ENCODE data around the gene TNC.

TNC gene

DNA sequence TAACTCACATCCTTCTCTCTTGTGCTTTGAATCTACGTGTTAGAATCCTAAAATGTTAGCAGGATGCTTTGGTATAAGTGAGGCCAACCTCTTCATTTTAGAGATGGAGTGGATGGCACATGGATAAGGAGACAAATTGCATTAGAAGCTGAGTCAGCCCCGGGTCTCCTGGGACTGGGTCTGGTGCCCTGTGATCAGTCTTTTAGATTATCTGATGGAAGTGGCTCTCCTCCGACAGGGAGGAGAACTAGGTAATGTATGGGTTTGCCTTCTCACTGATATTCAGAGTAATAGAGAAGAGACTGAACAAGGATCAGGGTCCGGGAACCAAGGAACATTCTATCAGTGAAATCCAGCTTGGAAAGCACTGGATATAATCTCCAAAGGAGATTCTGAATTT lies 112.6 kb downstream of the TNC start:
- DNase-seq: no peak

DNA sequence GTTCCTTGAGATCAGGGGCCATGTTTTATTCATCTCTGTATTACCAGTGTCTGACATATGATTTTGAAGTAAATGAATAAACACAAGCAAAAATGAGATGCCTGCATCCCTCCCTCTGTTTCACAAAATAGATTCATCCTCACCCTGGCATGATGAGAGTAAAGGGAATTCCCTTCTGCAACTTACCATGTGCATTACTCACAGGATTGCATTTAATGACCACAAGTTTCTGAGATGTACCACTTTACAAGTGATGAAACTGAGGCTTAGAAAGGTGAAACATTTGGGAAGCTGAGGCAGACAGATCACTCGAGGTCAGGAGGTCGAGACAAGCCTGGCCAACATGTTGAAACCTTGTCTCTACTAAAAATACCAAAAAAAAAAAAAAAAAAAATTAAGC lies 113.4 kb downstream of the TNC start:
- DNase-seq: no peak

DNA sequence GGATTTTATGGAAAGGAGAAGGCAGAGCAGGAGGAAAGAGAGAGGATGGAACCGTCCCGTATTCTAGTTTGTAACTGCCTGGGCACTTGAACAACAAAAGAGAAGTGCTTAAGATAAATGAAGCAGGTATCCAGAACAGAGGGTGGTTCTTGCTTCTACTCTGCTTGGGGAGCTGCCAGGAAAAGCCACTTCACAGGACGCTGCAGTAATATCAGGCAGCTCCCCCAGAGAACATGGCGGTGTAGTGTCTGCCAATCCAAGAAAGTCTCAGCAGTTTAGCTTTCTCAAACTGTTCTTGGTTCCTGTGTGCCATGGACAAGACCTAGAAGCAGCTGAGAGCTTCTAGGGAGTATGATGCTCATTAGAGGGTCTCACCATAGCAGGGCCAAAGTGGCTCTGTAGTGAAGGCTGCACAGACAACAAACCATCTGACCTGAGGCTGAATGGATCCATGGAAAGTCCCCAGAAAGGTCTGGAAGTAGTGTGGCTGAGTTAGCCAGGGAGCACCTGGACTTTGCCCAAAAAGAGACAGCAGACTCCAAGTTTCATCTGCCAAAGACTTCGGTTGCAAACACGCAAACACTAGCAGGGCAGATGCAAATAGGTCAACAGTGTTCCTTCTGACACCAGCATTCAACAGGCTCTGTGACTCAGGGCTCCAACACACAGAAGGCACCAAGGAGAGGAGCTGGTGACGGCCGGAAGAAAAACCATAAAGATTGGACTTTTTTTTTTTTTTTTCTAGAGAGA lies 115.4 kb downstream of the TNC start:
- no peak for DNase-seq

DNA sequence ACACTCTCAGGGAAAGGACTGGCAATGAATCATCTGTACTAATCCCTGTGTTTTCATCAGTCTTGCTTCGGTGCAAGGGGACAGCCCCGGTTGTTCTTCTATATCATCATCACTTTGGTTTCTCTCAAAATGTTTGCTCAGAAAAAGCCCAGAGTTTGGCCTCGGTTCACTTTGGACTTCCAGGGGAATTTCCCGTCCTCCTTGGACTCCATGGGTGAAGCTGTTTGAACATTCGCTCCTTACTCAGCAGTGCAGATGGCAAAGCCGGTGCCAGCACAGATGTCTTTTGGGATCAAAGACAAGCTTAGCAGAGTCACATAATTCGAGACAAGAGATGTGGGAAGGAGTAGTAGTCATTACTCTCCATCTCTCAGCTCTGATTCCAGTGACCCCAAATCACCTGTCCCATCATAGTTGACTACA lies 117.7 kb downstream of the TNC start:
- no peak for DNase-seq

DNA sequence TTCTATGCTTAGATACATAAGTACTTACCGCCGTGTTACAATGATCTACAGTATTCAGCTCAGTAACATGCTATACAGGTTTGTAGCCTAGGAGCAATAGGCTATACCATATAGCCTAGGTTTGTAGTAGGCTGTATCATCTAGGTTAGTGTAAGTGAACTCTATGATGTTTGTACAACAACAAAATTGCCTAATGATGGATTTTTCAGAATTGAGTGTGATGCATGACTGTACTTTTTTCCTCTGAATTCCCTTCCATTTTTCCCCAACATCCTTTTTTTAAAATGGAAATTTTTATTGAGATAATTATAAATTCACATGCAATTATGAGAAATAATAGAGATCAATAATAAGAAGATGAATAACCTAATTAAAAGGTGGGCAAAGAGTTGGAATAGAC lies 119.6 kb downstream of the TNC start:
- DNase-seq: no peak

DNA sequence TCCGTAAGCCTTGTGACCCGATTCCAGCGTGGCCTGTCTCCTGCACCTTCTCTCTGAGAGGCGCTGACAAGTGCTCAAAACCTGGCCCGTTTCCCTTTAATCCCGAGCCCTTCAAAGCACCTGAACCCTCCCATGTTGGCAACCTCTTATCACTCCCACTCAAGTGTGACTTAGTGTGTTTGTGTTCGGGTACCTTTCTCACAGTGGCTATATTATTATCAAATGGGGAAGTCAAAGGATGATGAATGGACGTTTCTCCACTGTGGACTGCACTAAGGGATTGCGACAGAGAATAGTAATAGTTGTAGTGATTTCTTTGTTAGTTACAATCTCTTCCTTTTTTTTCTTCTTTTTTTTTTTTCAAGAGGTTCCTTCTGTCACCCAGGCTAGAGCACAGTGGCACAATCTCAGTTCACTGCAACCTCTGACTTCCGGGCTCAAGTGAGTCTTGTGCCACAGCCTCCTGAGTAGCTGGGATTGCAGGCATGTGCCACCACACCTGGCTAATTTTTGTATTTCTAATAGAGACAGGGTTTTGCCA lies 122.2 kb downstream of the TNC start:
- peak; percentile 43 for DNase-seq

DNA sequence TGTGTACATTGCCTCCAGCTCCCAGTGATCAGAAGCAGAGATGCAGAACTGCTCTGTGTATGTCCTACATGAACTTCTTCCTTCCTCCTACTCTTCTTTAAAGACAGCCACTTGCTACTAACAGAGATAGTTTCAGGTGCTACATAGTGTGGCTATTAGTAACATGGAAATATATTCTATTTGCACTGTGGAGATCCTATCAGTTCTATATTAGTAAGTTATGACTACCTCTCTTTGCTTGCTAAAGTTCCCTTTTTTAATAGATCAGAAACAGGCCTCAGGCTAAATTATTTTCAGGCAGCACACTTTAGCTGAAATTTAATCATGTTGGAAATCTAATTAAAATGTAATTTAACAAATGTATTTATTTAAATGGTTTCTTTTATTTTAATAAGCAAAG lies 123.2 kb downstream of the TNC start:
- no peak for DNase-seq

DNA sequence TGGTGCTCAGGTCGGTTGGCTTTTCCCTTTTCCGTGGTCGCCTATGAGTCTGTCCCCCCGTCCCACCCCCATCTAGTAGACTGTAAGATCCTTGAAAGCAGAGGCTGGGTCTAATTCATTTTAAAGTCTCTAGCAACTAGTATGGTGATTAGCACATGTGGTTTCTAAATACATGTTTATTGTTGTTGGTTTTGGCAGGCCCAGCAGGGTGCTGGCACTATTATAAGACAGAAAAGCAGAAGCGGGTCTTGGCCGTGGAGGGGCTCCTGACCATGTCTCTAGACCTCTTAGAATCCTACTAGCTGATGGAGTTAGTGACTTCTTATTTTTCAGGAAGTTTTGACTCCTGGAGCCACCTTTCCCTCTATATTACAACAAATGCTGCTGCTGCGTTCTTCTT lies 126.1 kb downstream of the TNC start:
- DNase-seq: no peak

DNA sequence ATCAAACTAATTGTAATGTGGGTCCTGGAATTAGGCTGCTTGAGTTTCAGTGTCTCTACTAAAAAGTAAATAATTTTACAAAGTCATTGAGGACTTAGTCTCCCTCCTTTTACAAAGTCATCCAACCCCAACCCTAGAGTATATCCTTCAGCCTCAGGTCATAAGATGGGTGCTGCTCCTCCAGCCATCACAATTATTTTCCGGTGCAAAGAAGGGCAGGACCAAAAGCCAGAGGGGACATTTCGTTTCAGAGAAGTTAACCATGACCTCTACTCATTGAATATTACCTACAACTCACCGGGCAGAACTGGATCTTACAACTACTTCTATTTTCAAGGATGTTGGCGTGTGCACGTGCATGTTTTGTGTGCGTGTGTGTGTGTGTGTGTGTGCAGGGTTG lies 127.1 kb downstream of the TNC start:
- DNase-seq: no peak

DNA sequence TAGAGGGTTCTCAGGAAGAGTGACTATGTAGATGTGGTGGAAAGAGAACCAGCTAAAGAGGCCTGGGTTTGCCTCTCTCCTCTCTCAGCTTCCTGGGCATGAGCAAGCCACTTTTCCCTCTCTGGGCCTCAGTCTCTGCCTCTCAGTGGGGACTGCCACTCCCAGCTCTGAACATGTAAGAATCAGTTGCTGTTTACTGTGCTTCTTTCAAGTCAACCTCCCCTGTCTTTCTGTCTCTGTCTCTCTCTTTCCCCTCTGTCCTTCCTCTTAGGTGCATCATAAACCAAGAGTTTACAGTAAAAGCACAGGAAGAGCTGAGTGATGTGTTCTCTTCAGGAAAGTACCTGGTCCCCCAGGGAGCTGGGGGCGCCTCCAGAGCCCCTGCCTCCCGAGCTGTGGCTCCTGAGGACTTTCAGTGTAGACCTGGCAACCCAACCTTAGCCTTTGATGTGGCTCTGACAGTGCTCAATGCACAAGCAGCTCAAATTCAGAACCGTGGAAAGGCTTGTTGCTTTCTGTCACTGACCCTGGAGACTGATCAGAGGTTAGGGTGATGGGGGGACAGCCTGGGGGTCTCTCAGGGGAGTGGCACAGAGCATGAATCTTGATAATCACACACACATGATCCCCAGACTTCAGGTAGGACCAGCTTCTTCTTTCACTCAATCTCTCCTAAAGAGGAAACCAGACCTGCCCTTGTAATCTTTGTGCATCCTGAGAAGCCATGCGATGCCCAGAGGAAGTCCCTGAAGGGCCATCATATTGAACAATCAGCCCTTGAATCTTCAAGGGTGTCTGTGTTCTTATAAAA lies 128.2 kb downstream of the TNC start:
- no peak for DNase-seq

DNA sequence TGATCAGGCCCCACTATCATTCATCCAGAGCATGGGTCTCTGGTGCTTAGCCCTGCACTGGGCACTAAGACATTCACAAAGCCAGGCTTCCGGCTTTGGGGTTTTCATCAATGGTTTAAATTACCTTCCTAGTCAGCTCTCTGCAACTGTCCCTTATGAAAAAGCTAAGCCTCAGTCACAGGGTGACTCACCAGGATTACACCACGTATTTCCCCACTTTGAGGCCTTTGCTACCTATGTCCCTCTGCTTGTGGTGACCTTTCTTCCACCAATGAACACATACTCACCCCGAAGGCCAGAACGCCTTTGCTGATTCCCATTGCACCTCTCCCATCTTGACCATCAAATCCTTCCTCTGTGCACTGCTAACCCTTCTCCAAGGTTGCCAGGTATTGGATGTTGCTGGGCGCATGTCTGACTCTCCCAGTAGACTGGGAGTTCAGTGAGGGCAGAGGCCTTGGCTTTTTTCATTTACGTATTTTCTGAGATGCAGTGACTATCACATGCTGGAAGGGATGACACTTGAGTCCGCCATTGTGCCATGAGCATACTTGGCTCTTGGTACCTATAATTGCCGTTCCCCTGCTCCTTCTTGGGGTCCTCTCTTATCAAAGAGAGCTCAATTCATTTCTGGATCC lies 128.9 kb downstream of the TNC start:
- no peak for DNase-seq

DNA sequence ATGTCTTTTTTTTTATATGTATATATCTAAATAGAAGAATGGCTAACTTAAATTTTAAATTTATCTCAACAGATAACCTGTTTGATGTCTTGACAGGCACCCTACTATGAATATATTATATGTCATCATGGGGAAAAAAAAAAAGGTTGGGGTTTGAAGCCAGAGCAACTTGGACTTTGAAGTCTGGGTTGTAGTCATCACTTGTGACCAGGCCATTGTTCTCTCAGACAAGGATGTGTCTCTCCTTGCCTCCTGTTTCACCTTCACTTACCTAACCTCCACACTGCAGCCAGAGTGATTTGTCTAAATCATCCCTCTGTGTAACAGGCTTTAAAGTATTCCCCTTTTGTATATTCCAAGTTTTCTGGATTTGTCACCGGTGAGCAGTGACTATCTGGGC lies 130.8 kb downstream of the TNC start:
- no peak for DNase-seq

DNA sequence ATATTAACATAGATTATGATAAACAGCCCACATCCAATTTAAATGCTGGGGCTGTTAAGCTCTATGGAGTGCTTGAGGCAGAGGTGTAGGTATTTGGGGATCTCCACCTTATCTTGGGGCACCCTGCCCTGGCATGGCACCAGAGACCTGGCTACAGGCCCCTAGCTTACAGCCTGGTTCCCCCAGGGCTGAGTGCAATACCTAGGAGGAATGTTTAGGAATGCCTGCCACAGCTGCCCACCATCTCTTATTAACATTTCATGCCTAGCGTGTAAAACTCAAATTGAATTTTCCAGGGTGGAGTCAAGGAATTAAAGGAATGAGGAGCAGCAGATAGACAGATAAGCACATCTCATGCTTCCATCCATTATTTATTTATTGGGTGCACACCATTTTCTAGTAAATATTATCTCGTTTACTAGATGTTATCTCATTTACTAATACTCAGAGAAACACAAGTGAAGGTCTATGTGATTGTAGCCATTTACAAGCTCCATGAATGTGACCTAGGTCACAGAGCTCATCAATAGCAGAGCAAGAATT lies 131.9 kb downstream of the TNC start:
- no peak for DNase-seq

DNA sequence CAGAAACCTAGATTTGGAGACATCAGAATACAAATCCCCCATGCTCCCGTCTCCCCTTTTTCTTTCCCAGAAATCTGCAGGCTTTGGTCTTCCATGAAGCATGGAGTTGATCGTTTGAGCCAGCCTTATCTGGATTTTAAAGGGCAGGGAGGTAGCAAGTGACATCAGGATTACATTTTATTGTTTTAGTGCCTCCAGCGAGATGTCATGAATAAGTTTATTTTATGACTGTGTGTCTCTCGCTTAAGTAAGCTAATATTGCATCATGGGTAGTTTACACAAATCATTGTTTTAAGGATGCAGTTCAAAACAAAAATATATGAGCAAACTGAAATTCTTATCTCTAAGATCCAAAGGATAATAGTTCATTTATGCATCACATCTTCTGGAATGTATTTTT lies 136.9 kb downstream of the TNC start:
- DNase-seq: no peak

DNA sequence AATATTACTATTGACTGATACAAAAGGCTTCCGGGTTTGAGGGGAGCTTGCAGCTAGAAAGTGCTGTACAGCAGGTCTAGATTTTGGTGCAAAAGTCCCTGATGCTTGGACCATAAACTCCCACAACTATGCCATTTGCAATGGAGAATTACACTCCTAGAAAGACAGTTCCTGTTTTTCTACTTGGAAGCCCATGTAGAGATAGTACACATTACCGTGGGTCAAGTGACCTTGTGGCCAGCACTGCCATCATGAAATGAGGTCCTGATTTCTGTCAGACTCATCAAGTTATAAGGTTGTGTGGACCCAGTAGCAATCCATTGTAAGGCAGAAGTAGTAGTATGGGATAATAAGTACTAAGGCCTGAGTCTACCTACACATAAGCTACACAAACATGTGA lies 144.7 kb downstream of the TNC start:
- no peak for DNase-seq

DNA sequence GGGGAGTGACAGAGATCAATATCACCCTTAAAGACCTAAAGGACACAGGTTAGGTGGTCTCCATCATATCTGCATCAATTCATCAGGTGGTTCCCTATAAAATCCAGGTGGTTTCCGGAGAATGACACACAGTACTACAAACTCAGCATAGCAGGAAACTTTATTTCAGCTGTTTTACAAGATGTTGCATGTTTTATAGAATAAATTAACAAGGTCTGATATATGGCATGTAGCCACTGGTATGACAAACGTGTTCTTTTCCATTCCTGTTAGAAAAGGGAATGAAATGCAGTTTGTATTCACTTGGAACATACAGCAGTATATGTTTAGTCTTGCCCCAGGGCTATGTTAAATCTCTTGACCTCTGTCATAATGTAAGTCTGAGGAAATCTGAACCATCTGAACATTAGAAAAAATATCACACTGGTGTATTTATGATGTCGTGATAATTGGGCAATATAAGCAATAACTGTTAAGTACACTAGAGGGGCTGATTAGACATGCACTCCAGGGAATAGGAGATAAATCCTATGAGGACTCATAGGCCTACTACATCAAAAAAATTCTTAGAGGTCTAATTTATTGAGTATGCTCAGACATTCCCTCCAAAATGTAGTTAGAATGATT lies 145.3 kb downstream of the TNC start:
- DNase-seq: no peak

All from SIG-M5 (cell line).